ENCODE data around the gene GLA. TPM values are rescaled to one million over a fixed set of nuclear protein-coding genes. Genes with fewer than 3 reads are reported as not detected.

GLA gene
- total and polyA plus RNA-seq, 2 donors (not counting 3 experiments of a cell fraction or from before 2014, with no cell fraction given): 33.0 to 36.8 TPM

- BruUV-seq (replicated peaks): no TSS peak
- Histone ChIP-seq H3K4me1 (ENCODE audit: control insufficient read depth, extremely low read depth, insufficient read depth, low read length) (no peaks in the 10 kb centered on the region), H2AFZ (ENCODE audit: low read depth, low read length) (no peak overlapping the region), H3K79me2 (ENCODE audit: control insufficient read depth, insufficient read depth, low read length) (no peaks in the 10 kb centered on the region), H3K4me3 (replicated peaks in 1 of 3; ENCODE audit: insufficient read depth in 1 of 3, low read depth in 1 of 3, low read length in 3 of 3) (no peak overlapping the region), H3K36me3 (ENCODE audit: control insufficient read depth in 2 of 2, extremely low read depth in 1 of 2, insufficient read depth in 2 of 2, low read length in 2 of 2) (no peaks in the 10 kb centered on the region), H3K27me3 (ENCODE audit: control insufficient read depth in 2 of 2, insufficient read depth in 2 of 2, low read length in 2 of 2) (no peaks in the 10 kb centered on the region), H3K4me2 (ENCODE audit: insufficient read depth, low read length) (no peak overlapping the region), H4K20me1 (replicated peaks; ENCODE audit: control insufficient read depth, extremely low read depth, insufficient read depth, low read length) (no peaks in the 10 kb centered on the region), H3K27ac (ENCODE audit: insufficient read depth, low read depth, low read length) (no peak overlapping the region), H3K9me1 (replicated peaks; ENCODE audit: control insufficient read depth, extremely low read depth, insufficient read depth, low read length) (no peaks in the 10 kb centered on the region), H3K9me3 (replicated peaks; ENCODE audit: control insufficient read depth, insufficient read depth, low read length) (no peaks in the 10 kb centered on the region), H3K9ac (replicated peaks; ENCODE audit: extremely low read depth, insufficient read depth, low read length) (no peak overlapping the region)
- dilution Hi-C loops (cut with MboI; ENCODE audit: extremely low pct_ligation_motif_present, low sequenced_read_pairs): no loop called here
- DNase-seq (ENCODE audit: low read depth, low spot score): no peak
- FAIRE-seq: no peak
- ChIA-PET CTCF (no interaction called here), POLR2A (no interaction called here)
- intact Hi-C loops (cut with micrococcal nuclease): no loop called here
- TF ChIP-seq JUN (IDR thresholded peaks at IDR 0.05; ENCODE audit: borderline replicate concordance, insufficient read depth, insufficient read length, low read depth) (no peak), POLR2A (IDR thresholded peaks at IDR 0.05; ENCODE audit: low read depth, low read length) (no peak), POLR2AphosphoS5 (IDR thresholded peaks at IDR 0.05; ENCODE audit: insufficient read depth, low read depth, low read length) (no peak), GATA2 (IDR thresholded peaks at IDR 0.05; ENCODE audit: insufficient read depth, insufficient read length, low read depth, low read length) (no peak), EZH2 (IDR thresholded peaks at IDR 0.05; ENCODE audit: borderline replicate concordance, low read depth, low read length, severe bottlenecking) (no peak), CTCF (IDR thresholded peaks at IDR 0.05; ENCODE audit: extremely low read depth in 1 of 2, insufficient read depth in 1 of 2, low read depth in 1 of 2, low read length in 2 of 2) (no peak), FOS (IDR thresholded peaks at IDR 0.05; ENCODE audit: borderline replicate concordance, insufficient read depth, low read length) (no peak), MAX (IDR thresholded peaks at IDR 0.05; ENCODE audit: insufficient read depth, insufficient read length) (no peak), MYC (IDR thresholded peaks at IDR 0.05; ENCODE audit: low read depth, low read length) (no peak)
Observed at GRCh38 chrX:101360390-101360789, 47.3 kb downstream of the GLA start.
